ENCODE measurements around the gene TTC39B. TPM values are rescaled to one million over a fixed set of nuclear protein-coding genes. Genes with fewer than 3 reads are reported as not detected.

Gene TTC39B
- total and polyA plus RNA-seq, 2 of the 8 experiments (the other 6 are each of a cell fraction or from before 2014, with no cell fraction given), result 1.6 to 10.9 TPM

- FAIRE-seq (no peak), DNase-seq (ENCODE audit: low read depth in 1 of 2, low spot score in 2 of 2) (no peak)
- Histone ChIP-seq H3K56ac (replicated peaks; ENCODE audit: insufficient read length, low read depth, low read length) (no peak overlapping the region), H3K36me3 (ENCODE audit: control insufficient read depth in 2 of 4, insufficient read depth in 4 of 4, low read length in 3 of 4) (no peaks in the 10 kb centered on the region), H3K4me1 (replicated peaks in 1 of 4; ENCODE audit: control insufficient read depth in 3 of 4, insufficient read depth in 4 of 4, low read length in 3 of 4) (no peaks in the 10 kb centered on the region), H3K27ac (ENCODE audit: low read depth, low read length) (no peak overlapping the region), H4K8ac (ENCODE audit: extremely low read depth, insufficient read depth, low read length) (no peak overlapping the region), H2BK20ac (ENCODE audit: low read length) (no peak overlapping the region), H3K79me2 (ENCODE audit: control insufficient read depth in 1 of 2, insufficient read depth in 2 of 2, low read length in 2 of 2) (no peaks in the 10 kb centered on the region), H3K9ac (replicated peaks in 1 of 4; ENCODE audit: extremely low read depth in 1 of 4, low read depth in 3 of 4, low read length in 3 of 4) (no peak overlapping the region), H3K4me2 (ENCODE audit: insufficient read depth in 1 of 2, low read depth in 2 of 2, low read length in 2 of 2) (no peak overlapping the region), H3K23ac (ENCODE audit: insufficient read length) (no peak overlapping the region), H3K79me1 (ENCODE audit: low read depth, low read length) (no peaks in the 10 kb centered on the region), H3K4ac (replicated peaks; ENCODE audit: insufficient read length, low read depth, low read length) (no peak overlapping the region), H4K5ac (ENCODE audit: insufficient read length, low read depth, low read length) (no peak overlapping the region), H2BK12ac (ENCODE audit: low read depth, low read length) (no peak overlapping the region), H2AFZ (ENCODE audit: low read length) (no peak overlapping the region), H3K18ac (ENCODE audit: extremely low read depth, low read length) (no peak overlapping the region), H3K4me3 (ENCODE audit: extremely low read depth in 1 of 4, insufficient read depth in 2 of 4, low read depth in 3 of 4, low read length in 4 of 4) (no peak overlapping the region), H2AK5ac (ENCODE audit: low read depth, low read length) (no peak overlapping the region), H3K27me3 (replicated peaks in 1 of 4; ENCODE audit: control insufficient read depth in 3 of 4, extremely low read depth in 1 of 4, insufficient read depth in 3 of 4, low read length in 3 of 4) (no peaks in the 10 kb centered on the region), H4K91ac (replicated peaks; ENCODE audit: insufficient read length, low read length) (no peak overlapping the region), H4K20me1 (replicated peaks in 1 of 2; ENCODE audit: control insufficient read depth in 1 of 2, insufficient read depth in 2 of 2, low read length in 2 of 2) (no peaks in the 10 kb centered on the region), H2BK120ac (replicated peaks; ENCODE audit: low read depth, low read length) (no peak overlapping the region), H2BK5ac (ENCODE audit: low read depth, low read length) (no peak overlapping the region), H3K9me3 (ENCODE audit: insufficient read depth in 2 of 2, low read depth in 1 of 2, low read length in 1 of 2) (no peaks in the 10 kb centered on the region), H2BK15ac (ENCODE audit: low read length) (no peak overlapping the region), H3K14ac (ENCODE audit: insufficient read length) (no peak overlapping the region), H3K23me2 (ENCODE audit: low read depth, low read length) (no peaks in the 10 kb centered on the region)
- CTCF ChIA-PET (ENCODE audit: partially characterized antibody), result interaction anchor here (1.2 kb wide), 1 partner anchor 9 kb away, joined by 3 read pairs; no protein-coding TSS in a partner anchor
- POLR2A ChIA-PET (ENCODE audit: partially characterized antibody), result no interaction called here
- WGBS, 2 experiments (ENCODE audit: extremely low coverage in 1 of 2, insufficient coverage in 1 of 2, insufficient read length in 1 of 2, insufficient replicate concordance in 2 of 2, low coverage in 1 of 2, low lambda C conversion rate in 2 of 2, missing lambda C conversion rate in 1 of 2), result 90% methylated on average over 7 of the region's 7 CpGs; no CpG with 5 or more reads in 1 of the 2 experiments
- TF ChIP-seq E2F6 (IDR thresholded peaks at IDR 0.05) (no peak), SP2 (IDR thresholded peaks at IDR 0.05; ENCODE audit: low read length) (no peak), KDM1A (IDR thresholded peaks at IDR 0.05; ENCODE audit: borderline replicate concordance, low read length) (no peak), SRF (IDR thresholded peaks at IDR 0.05; ENCODE audit: low read depth, low read length) (no peak), YY1 (IDR thresholded peaks at IDR 0.05; ENCODE audit: low read depth, low read length) (no peak), SP4 (IDR thresholded peaks at IDR 0.05; ENCODE audit: low read length) (no peak), FOSL1 (IDR thresholded peaks at IDR 0.05; ENCODE audit: insufficient read depth, low read depth, low read length) (no peak), CREB1 (IDR thresholded peaks at IDR 0.05) (no peak), POLR2A (IDR thresholded peaks at IDR 0.05; ENCODE audit: control extremely low read depth in 1 of 2, low read depth in 2 of 2, low read length in 2 of 2) (no peak), SUZ12 (IDR thresholded peaks at IDR 0.05; ENCODE audit: low read length) (no peak), JUN (IDR thresholded peaks at IDR 0.05; ENCODE audit: low read depth, low read length) (no peak), SAP30 (IDR thresholded peaks at IDR 0.05; ENCODE audit: insufficient read depth, insufficient replicate concordance, low read length) (no peak), RXRA (IDR thresholded peaks at IDR 0.05; ENCODE audit: insufficient read depth, low read depth, low read length) (no peak), CBX8 (IDR thresholded peaks at IDR 0.05; ENCODE audit: borderline replicate concordance, low read depth, low read length) (no peak)
Measured at GRCh38 chr9:15225564-15226126, 81.4 kb downstream of the TTC39B start.

Data from H1 (cell line).